Esophagus squamous epithelium (tissue), 5 donors: ENCODE measurements around the gene TUBG2. TPM values are rescaled to one million over a fixed set of nuclear protein-coding genes. Genes with fewer than 3 reads are reported as not detected.
A peak's percentile ranks its signal among the peaks of the same experiment; 100 is the strongest.
"Not testable (repeated sequence)": the region's sequence is repeated elsewhere in the genome, so short reads cannot be mapped to it uniquely, and the experiment has no call there.

Experiments
- DNase-seq: peaks from one replicate; lab custom pipeline; 2025; lab: John Stamatoyannopoulos, UW
- H3K27ac ChIP-seq, 4 donors: fragments of 200-600 bp; sonication (generic); one replicate each; pipeline ENCODE4 v1.5.1; 2016 to 2019; ENCODE audit warnings: mild to moderate bottlenecking in 1 of 4
- H3K27me3 ChIP-seq, 4 donors: fragments of 200-600 bp; sonication (generic); 1 replicate in 3 of 4; 2 replicates in 1 of 4; pipeline versions ENCODE4 v1.5.1 to v1.6.0; 2017 to 2021; ENCODE audit warnings: antibody characterized with exemption in 1 of 4
- H3K36me3 ChIP-seq, 3 donors: fragments of 200-600 bp; sonication (generic); one replicate each; pipeline ENCODE4 v1.5.1; 2016 to 2019
- H3K4me1 ChIP-seq, 3 donors: fragments of 200-600 bp; sonication (generic); one replicate each; pipeline ENCODE4 v1.5.1; 2017 to 2019
- H3K4me3 ChIP-seq, 4 donors: fragments of 200-600 bp; sonication (generic); 1 replicate in 3 of 4; 2 replicates in 1 of 4; pipeline ENCODE4 v1.5.1; 2016 to 2019; ENCODE audit warnings: mild to moderate bottlenecking in 2 of 4, moderate library complexity in 1 of 4
- H3K9me3 ChIP-seq, 3 donors: fragments of 200-600 bp; sonication (generic); one replicate each; pipeline ENCODE4 v1.5.1; 2016 to 2019
- CTCF ChIP-seq, 6 experiments: fragments of 450-650 bp in 4 of 6; fragments of 200-600 bp in 2 of 6; sonication (generic) in 2 of 6; IDR thresholded peaks; one replicate each; pipeline ENCODE4 v1.5.1; 2016 to 2019; ENCODE audit warnings: antibody characterized with exemption in 6 of 6, mild to moderate bottlenecking in 4 of 6, moderate library complexity in 4 of 6
- POLR2A ChIP-seq, 4 donors: fragments of 450-650 bp; IDR thresholded peaks; one replicate each; pipeline ENCODE4 v1.6.1; 2017; ENCODE audit warnings: antibody characterized with exemption in 4 of 4, mild to moderate bottlenecking in 4 of 4, moderate library complexity in 3 of 4
- WGBS, 2 donors: methylation state at CpG; one replicate each; pipeline ENCODE4 v1.1.5; 2018; 5-methylcytosine and 5-hydroxymethylcytosine counted together
- intact Hi-C: fragments of 100-400 bp; cut with DNase I; formaldehyde crosslinking; loops from one replicate; pipeline ENCODE4 v1.15.0; 2022
- total RNA-seq, 4 donors: library from RNA; depleted of rRNA; stranded (reverse); fragments of >200 nt; gene quantifications; one replicate each; pipeline ENCODE4 v1.1.0, GENCODE V29; 2016
- donor health status: DM: yes; HTN: yes; CAD: no.

Gene TUBG2
- total RNA-seq, 4 donors from 2014 or later: 7.1 to 14.5 (median 8.8) TPM

GRCh38 chr17:42618442-42619150 is 40.5 kb upstream of the TUBG2 start:
- Histone ChIP-seq H3K4me3 (no peak overlapping the region), H3K27me3 (no peaks in the 10 kb centered on the region), H3K4me1 (peaks cover 8 to 38% (median 14%) of the 10 kb centered on the region in 3 donors), H3K36me3 (peaks cover 6 to 26% (median 7%) of the 10 kb centered on the region in 3 donors), H3K27ac (peak overlapping the region; percentile 29 to 50 (median 40)), H3K9me3 (no peaks in the 10 kb centered on the region)
- WGBS, 2 donors: 43 to 51% methylated on average over 8 to 9 of the region's 9 CpGs
- no peak for TF ChIP-seq POLR2A (IDR thresholded peaks at IDR 0.05)
- TF ChIP-seq CTCF (IDR thresholded peaks at IDR 0.05): peak in 4 of 6 experiments; percentile 15 to 52 (median 34)
- intact Hi-C loops: no loop called here
- no peak for DNase-seq

GRCh38 chr17:42621987-42622386 is 37.1 kb upstream of the TUBG2 start:
- intact Hi-C loops, DNase-seq: not testable (repeated sequence)
- H3K4me1 ChIP-seq: peaks cover 20 to 52% (median 21%) of the 10 kb centered on the region in 3 donors

GRCh38 chr17:42623271-42623670 is 35.8 kb upstream of the TUBG2 start:
- 74 to 89% methylated on average over 2 of the region's 2 CpGs for WGBS, 2 donors
- TF ChIP-seq CTCF (IDR thresholded peaks at IDR 0.05): no peak
- no peak for TF ChIP-seq POLR2A (IDR thresholded peaks at IDR 0.05)
- no peak for DNase-seq
- intact Hi-C loops: no loop called here
- peaks cover 14 to 43% (median 15%) of the 10 kb centered on the region in 3 donors for H3K4me1 ChIP-seq
- no peaks in the 10 kb centered on the region for H3K9me3 ChIP-seq
- H3K27me3 ChIP-seq: no peaks in the 10 kb centered on the region
- no peak overlapping the region for H3K4me3 ChIP-seq
- no peaks in the 10 kb centered on the region for H3K36me3 ChIP-seq
- peak overlapping the region in 2 of 4 donors; percentile 82 to 86 for H3K27ac ChIP-seq

More at GRCh38 chr17:42621987-42622386, 37.1 kb upstream of the TUBG2 start:
- not testable (repeated sequence) for H3K27ac ChIP-seq, H3K27me3 ChIP-seq, H3K4me3 ChIP-seq, H3K9me3 ChIP-seq, H3K36me3 ChIP-seq
- 88 to 97% methylated on average over 2 to 3 of the region's 3 CpGs for WGBS, 2 donors

GRCh38 chr17:42623732-42624596 is 35.1 kb upstream of the TUBG2 start:
- Histone ChIP-seq H3K4me1 (peaks cover 7 to 37% (median 13%) of the 10 kb centered on the region in 3 donors), H3K27ac (peak overlapping the region; percentile 75 to 86 (median 79)), H3K27me3 (no peaks in the 10 kb centered on the region), H3K9me3 (no peaks in the 10 kb centered on the region), H3K36me3 (no peaks in the 10 kb centered on the region), H3K4me3 (no peak overlapping the region)
- intact Hi-C loops: no loop called here
- WGBS, 2 donors: 52 to 69% methylated on average over 7 of the region's 7 CpGs
- no peak for TF ChIP-seq POLR2A (IDR thresholded peaks at IDR 0.05)
- TF ChIP-seq CTCF (IDR thresholded peaks at IDR 0.05): peak in 1 of 6 experiments; percentile 10
- no peak for DNase-seq

GRCh38 chr17:42627032-42627764 is 31.9 kb upstream of the TUBG2 start:
- H3K4me3 ChIP-seq, DNase-seq, H3K9me3 ChIP-seq, H3K27me3 ChIP-seq, intact Hi-C loops, H3K36me3 ChIP-seq, H3K27ac ChIP-seq: not testable (repeated sequence)
- peaks cover 7 to 23% (median 13%) of the 10 kb centered on the region in 3 donors for H3K4me1 ChIP-seq
- 92 to 98% methylated on average over 5 to 6 of the region's 6 CpGs for WGBS, 2 donors
